ENCODE results near the gene RAPGEF1.
"Not testable (repeated sequence)": the region's sequence is repeated elsewhere in the genome, so short reads cannot be mapped to it uniquely, and the experiment has no call there.

The RAPGEF1 gene

DNA sequence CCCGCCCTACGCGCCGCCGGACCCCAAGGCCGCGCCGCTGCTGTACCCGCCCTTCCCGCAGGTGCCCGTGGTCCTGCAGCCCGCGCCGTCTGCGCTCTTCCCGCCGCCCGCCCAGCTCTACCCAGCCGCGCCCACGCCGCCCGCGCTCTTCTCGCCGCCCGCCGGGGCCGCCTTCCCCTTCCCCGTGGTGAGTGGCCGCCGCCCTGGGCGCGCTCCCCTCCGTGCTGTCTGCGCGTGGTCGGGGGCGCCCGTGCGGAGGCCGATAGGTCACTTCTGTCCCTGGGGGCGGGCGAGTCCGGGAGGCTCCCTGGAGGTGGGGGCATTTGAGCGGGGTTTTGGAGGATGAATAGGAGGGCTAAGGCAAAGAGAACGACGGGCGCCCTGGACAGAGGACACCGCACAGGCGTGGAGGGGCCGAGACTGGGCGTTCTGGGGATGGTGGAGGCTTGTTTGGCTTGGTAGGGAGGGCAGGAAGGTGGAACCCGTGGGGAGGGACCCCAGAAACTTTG, 185.0 kb downstream of the RAPGEF1 start:
- Histone ChIP-seq H3K27me3 (ENCODE audit: insufficient read depth, poor library complexity, severe bottlenecking) (peaks cover 6% of the 10 kb centered on the region), H3K4me3 (replicated peaks; ENCODE audit: insufficient read depth, low read length) (no peak overlapping the region), H3K27ac (replicated peaks) (no peak overlapping the region)
- TF ChIP-seq, protein P1, sequence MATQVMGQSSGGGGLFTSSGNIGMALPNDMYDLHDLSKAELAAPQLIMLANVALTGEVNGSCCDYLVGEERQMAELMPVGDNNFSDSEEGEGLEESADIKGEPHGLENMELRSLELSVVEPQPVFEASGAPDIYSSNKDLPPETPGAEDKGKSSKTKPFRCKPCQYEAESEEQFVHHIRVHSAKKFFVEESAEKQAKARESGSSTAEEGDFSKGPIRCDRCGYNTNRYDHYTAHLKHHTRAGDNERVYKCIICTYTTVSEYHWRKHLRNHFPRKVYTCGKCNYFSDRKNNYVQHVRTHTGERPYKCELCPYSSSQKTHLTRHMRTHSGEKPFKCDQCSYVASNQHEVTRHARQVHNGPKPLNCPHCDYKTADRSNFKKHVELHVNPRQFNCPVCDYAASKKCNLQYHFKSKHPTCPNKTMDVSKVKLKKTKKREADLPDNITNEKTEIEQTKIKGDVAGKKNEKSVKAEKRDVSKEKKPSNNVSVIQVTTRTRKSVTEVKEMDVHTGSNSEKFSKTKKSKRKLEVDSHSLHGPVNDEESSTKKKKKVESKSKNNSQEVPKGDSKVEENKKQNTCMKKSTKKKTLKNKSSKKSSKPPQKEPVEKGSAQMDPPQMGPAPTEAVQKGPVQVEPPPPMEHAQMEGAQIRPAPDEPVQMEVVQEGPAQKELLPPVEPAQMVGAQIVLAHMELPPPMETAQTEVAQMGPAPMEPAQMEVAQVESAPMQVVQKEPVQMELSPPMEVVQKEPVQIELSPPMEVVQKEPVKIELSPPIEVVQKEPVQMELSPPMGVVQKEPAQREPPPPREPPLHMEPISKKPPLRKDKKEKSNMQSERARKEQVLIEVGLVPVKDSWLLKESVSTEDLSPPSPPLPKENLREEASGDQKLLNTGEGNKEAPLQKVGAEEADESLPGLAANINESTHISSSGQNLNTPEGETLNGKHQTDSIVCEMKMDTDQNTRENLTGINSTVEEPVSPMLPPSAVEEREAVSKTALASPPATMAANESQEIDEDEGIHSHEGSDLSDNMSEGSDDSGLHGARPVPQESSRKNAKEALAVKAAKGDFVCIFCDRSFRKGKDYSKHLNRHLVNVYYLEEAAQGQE (IDR thresholded peaks at IDR 0.05; ENCODE audit: insufficient replicate concordance, low read depth): no peak
- DNase-seq (ENCODE audit: low read depth in 1 of 2, low spot score in 1 of 2): no peak

DNA sequence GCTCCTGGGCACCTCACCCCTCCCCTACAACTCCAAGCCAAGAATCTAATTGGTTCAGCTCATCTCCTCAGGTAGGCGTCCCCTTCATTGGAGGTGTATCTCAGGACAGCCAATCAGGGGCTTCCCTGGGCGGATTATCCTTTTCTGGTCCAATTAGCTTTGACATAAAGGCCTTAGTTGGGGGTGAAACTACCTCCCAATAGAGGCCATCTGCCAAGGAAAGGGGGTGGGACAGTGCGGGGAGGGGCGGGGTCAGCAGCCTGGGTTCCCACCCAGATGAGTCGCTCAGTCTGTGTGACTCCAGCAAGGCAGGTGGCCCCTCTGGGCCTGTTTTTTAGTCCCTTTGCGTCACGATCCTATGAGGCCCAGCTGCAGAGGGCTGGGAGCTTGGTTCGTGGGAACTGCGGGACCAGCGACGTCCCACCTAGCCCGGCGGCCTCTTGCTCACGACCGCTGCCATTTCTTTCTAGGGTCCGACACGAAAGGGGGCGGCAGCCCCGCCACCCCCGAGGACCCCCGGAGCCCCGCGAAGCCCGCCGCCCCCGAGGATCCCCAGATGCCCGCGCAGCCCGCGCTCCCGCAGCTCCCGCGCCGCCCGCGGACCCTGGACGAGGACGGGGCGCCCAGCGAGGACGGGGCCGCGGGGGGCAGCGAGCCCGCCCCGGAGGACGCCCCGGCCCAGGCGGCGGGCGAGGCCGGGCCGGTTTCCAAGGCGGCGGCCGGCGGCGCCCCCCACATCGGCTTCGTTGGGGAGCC, 185.6 kb downstream of the RAPGEF1 start:
- TF ChIP-seq, protein P1 (IDR thresholded peaks at IDR 0.05; ENCODE audit: insufficient replicate concordance, low read depth): no peak
- TF ChIP-seq SPI1 (IDR thresholded peaks at IDR 0.05; ENCODE audit: borderline replicate concordance, low read depth): no peak
- no peak overlapping the region for H3K27ac ChIP-seq (replicated peaks)
- no peak for DNase-seq (ENCODE audit: low read depth in 1 of 2, low spot score in 1 of 2)
- no peak overlapping the region for H3K4me3 ChIP-seq (replicated peaks; ENCODE audit: insufficient read depth, low read length)
- peaks cover 6% of the 10 kb centered on the region for H3K27me3 ChIP-seq (ENCODE audit: insufficient read depth, poor library complexity, severe bottlenecking)

DNA sequence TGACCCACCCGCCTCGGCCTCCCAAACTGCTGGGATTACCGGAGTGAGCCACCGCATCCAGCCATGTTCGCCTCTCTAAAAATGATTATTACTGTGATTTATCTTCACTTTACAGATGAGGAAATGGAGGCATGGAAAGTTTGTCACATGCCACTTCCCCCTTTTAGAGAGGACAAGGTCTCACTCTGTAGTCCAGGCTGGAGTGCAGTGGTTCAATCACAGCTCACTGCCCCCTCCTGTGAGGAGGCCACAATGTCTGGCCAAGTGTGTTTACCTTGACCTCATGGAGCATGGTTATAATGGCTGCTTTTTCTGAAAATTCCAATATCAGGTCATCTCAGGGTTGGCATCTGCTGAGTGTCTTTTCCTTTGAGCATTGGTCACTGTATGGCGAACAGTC, 187.8 kb downstream of the RAPGEF1 start:
- Histone ChIP-seq H3K27me3 (ENCODE audit: insufficient read depth, poor library complexity, severe bottlenecking) (peaks cover 8% of the 10 kb centered on the region), H3K27ac (replicated peaks) (no peak overlapping the region), H3K4me3 (replicated peaks; ENCODE audit: insufficient read depth, low read length) (no peak overlapping the region)
- peak; percentile 61; the same call in 1 of the 2 replicates for TF ChIP-seq SPI1 (IDR thresholded peaks at IDR 0.05; ENCODE audit: borderline replicate concordance, low read depth)
- TF ChIP-seq, protein P1 (IDR thresholded peaks at IDR 0.05; ENCODE audit: insufficient replicate concordance, low read depth): no peak
- DNase-seq (ENCODE audit: low read depth in 1 of 2, low spot score in 1 of 2): no peak

DNA sequence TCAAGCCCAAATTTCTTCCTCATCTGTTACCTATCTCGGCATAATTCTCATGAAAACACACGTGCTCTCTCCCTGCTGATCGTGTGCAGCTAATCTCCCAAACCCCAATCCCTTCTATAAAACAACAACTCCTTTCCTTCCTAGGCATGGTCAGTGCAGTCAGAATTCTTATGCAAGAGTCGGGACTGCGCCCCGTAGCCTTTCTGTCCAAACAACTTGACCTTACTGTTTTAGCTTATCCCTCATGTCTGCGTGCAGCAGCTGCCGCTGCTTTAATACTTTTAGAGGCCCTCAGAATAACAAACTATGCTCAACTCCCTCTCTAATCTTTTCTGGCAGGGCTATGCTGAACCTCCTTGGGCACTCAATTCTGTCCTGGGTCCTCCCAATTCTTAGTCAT, 189.4 kb downstream of the RAPGEF1 start:
- DNase-seq (ENCODE audit: low read depth in 1 of 2, low spot score in 1 of 2): not testable (repeated sequence)

DNA sequence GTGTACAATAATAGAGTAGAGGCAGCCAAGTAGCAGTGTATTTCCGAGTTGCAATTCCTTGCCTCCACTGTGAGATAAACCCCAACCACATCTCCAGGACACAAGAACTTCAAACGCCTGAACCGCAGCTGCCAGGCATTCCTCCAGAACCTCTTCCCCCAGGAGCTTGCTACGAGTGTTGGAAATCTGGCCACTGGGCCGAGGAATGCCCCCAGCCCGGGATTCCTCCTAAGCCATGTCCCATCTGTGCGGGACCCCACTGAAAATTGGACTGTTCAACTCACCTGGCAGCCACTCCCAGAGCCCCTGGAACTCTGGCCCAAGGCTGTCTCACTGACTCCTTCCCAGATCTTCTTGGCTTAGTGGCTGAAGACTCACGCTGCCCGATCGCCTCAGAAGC, 190.7 kb downstream of the RAPGEF1 start:
- H3K27me3 ChIP-seq (ENCODE audit: insufficient read depth, poor library complexity, severe bottlenecking): peaks cover 11% of the 10 kb centered on the region
- H3K27ac ChIP-seq (replicated peaks); DNase-seq (ENCODE audit: low read depth in 1 of 2, low spot score in 1 of 2); H3K4me3 ChIP-seq (replicated peaks; ENCODE audit: insufficient read depth, low read length): not testable (repeated sequence)

More for the DNA sequence above, 189.4 kb downstream of the RAPGEF1 start:
- H3K27ac ChIP-seq (replicated peaks); H3K4me3 ChIP-seq (replicated peaks; ENCODE audit: insufficient read depth, low read length): not testable (repeated sequence)
- peaks cover 16% of the 10 kb centered on the region for H3K27me3 ChIP-seq (ENCODE audit: insufficient read depth, poor library complexity, severe bottlenecking)
